Measurements from ENCODE around the gene LMTK3.

LMTK3 gene

GRCh38 chr19:48480183-48480557 is 31.5 kb downstream of the LMTK3 start:
- ATAC-seq = no peak
- TF ChIP-seq PPARA (CRISPR knock-in tag; IDR thresholded peaks at IDR 0.05; ENCODE audit: borderline replicate concordance) = no peak
- TF ChIP-seq ISL1 (CRISPR knock-in tag; IDR thresholded peaks at IDR 0.05) = no peak
- no peak for TF ChIP-seq ZNF8 (CRISPR knock-in tag; IDR thresholded peaks at IDR 0.05)
- TF ChIP-seq TOX (CRISPR knock-in tag; IDR thresholded peaks at IDR 0.05; ENCODE audit: borderline replicate concordance) = no peak
- TF ChIP-seq ZNF565 (CRISPR knock-in tag; conservative IDR thresholded peaks at IDR 0.05; ENCODE audit: low read depth) = no peak
- no peak for TF ChIP-seq GLIS3 (CRISPR knock-in tag; IDR thresholded peaks at IDR 0.05)
- TF ChIP-seq CSDC2 (CRISPR knock-in tag; IDR thresholded peaks at IDR 0.05) = no peak

DNA sequence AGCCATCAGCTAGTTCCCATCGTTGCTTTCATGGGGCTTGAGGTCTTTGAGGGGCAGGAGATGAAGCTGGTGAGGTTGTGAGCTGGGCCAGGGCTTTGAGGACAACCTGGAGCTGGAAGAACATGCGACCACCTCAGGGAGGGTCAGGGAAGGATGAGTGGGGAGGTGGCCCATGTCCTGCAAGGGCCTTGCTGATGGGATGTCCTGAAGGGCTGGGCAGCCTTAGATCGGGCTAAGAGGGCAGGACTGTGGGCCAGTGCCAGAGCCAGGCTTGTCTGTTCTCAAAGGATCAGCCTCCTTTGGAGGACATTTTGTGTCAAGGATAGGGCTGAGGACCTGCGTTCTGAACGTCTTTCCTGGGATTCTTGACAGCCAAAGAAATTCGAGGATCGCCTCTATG is 31.9 kb downstream of the LMTK3 start:
- no peak for ATAC-seq
- TF ChIP-seq TSHZ2 (CRISPR knock-in tag; IDR thresholded peaks at IDR 0.05) (no peak), ZFP30 (CRISPR knock-in tag; IDR thresholded peaks at IDR 0.05) (no peak), TCF4 (CRISPR knock-in tag; IDR thresholded peaks at IDR 0.05; ENCODE audit: borderline replicate concordance) (no peak), ZNF565 (CRISPR knock-in tag; conservative IDR thresholded peaks at IDR 0.05; ENCODE audit: low read depth) (no peak), ZNF70 (CRISPR knock-in tag; IDR thresholded peaks at IDR 0.05) (no peak), GLIS3 (CRISPR knock-in tag; IDR thresholded peaks at IDR 0.05) (no peak), RARB (CRISPR knock-in tag; IDR thresholded peaks at IDR 0.05) (no peak), ARNTL (CRISPR knock-in tag; IDR thresholded peaks at IDR 0.05; ENCODE audit: borderline replicate concordance, low read depth) (no peak), ZFP3 (CRISPR knock-in tag; IDR thresholded peaks at IDR 0.05) (no peak)
- TF ChIP-seq, protein P1, sequence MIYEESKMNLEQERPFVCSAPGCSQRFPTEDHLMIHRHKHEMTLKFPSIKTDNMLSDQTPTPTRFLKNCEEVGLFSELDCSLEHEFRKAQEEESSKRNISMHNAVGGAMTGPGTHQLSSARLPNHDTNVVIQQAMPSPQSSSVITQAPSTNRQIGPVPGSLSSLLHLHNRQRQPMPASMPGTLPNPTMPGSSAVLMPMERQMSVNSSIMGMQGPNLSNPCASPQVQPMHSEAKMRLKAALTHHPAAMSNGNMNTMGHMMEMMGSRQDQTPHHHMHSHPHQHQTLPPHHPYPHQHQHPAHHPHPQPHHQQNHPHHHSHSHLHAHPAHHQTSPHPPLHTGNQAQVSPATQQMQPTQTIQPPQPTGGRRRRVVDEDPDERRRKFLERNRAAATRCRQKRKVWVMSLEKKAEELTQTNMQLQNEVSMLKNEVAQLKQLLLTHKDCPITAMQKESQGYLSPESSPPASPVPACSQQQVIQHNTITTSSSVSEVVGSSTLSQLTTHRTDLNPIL (CRISPR knock-in tag; IDR thresholded peaks at IDR 0.05; ENCODE audit: low read depth) = no peak
- TF ChIP-seq, protein P2, sequence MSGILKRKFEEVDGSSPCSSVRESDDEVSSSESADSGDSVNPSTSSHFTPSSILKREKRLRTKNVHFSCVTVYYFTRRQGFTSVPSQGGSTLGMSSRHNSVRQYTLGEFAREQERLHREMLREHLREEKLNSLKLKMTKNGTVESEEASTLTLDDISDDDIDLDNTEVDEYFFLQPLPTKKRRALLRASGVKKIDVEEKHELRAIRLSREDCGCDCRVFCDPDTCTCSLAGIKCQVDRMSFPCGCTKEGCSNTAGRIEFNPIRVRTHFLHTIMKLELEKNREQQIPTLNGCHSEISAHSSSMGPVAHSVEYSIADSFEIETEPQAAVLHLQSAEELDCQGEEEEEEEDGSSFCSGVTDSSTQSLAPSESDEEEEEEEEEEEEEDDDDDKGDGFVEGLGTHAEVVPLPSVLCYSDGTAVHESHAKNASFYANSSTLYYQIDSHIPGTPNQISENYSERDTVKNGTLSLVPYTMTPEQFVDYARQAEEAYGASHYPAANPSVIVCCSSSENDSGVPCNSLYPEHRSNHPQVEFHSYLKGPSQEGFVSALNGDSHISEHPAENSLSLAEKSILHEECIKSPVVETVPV (CRISPR knock-in tag; IDR thresholded peaks at IDR 0.05) = no peak

DNA sequence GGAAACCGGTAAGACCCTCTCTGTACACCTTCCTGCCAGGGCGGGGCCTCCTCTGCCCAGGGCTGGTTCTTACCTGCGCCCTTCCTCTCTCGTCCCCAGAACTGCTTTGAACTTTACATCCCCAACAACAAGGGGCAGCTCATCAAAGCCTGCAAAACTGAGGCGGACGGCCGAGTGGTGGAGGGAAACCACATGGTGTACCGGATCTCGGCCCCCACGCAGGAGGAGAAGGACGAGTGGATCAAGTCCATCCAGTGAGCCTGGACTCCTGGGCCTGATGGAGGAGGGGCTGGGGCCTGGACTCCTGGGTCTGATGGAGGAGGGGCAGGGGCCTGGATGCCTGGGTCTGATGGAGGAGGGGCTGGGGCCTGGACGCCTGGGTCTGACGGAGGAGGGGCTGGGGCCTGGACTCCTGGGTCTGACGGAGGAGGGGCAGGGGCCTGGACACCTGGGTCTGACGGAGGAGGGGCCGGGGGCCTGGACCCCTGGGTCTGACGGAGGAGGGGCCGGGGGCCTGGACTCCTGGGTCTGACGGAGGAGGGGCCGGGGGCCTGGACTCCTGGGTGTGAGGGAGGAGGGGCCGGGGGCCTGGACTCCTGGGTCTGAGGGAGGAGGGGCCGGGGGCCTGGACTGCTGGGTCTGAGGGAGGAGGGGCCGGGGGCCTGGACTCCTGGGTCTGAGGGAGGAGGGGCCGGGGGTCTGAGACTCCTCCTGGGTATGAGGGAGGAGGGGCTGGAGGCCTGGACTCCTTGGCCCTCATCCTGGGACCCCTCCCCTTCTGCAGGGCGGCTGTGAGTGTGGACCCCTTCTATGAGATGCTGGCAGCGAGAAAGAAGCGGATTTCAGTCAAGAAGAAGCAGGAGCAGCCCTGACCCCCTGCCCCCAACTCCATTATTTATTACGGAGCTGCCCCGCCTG is 33.0 kb downstream of the LMTK3 start:
- TF ChIP-seq ZFP3 (CRISPR knock-in tag; IDR thresholded peaks at IDR 0.05) (no peak), BACH2 (CRISPR knock-in tag; IDR thresholded peaks at IDR 0.05; ENCODE audit: borderline replicate concordance) (no peak), PPARA (CRISPR knock-in tag; IDR thresholded peaks at IDR 0.05; ENCODE audit: borderline replicate concordance) (no peak), ARNTL (CRISPR knock-in tag; IDR thresholded peaks at IDR 0.05; ENCODE audit: borderline replicate concordance, low read depth) (no peak), TOX (CRISPR knock-in tag; IDR thresholded peaks at IDR 0.05; ENCODE audit: borderline replicate concordance) (no peak), ZNF70 (CRISPR knock-in tag; IDR thresholded peaks at IDR 0.05) (no peak), SNAI2 (CRISPR knock-in tag; IDR thresholded peaks at IDR 0.05) (no peak), TCF4 (CRISPR knock-in tag; IDR thresholded peaks at IDR 0.05; ENCODE audit: borderline replicate concordance) (no peak), GLIS3 (CRISPR knock-in tag; IDR thresholded peaks at IDR 0.05) (no peak), ZNF8 (CRISPR knock-in tag; IDR thresholded peaks at IDR 0.05) (no peak), CSDC2 (CRISPR knock-in tag; IDR thresholded peaks at IDR 0.05) (no peak), RARB (CRISPR knock-in tag; IDR thresholded peaks at IDR 0.05) (no peak), TSHZ2 (CRISPR knock-in tag; IDR thresholded peaks at IDR 0.05) (no peak), OSR1 (CRISPR knock-in tag; IDR thresholded peaks at IDR 0.05) (no peak)
- TF ChIP-seq, protein P2 (CRISPR knock-in tag; IDR thresholded peaks at IDR 0.05) = no peak
- TF ChIP-seq, protein P1 (CRISPR knock-in tag; IDR thresholded peaks at IDR 0.05; ENCODE audit: low read depth) = no peak
- TF ChIP-seq, protein P3, sequence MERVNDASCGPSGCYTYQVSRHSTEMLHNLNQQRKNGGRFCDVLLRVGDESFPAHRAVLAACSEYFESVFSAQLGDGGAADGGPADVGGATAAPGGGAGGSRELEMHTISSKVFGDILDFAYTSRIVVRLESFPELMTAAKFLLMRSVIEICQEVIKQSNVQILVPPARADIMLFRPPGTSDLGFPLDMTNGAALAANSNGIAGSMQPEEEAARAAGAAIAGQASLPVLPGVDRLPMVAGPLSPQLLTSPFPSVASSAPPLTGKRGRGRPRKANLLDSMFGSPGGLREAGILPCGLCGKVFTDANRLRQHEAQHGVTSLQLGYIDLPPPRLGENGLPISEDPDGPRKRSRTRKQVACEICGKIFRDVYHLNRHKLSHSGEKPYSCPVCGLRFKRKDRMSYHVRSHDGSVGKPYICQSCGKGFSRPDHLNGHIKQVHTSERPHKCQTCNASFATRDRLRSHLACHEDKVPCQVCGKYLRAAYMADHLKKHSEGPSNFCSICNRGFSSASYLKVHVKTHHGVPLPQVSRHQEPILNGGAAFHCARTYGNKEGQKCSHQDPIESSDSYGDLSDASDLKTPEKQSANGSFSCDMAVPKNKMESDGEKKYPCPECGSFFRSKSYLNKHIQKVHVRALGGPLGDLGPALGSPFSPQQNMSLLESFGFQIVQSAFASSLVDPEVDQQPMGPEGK (CRISPR knock-in tag; IDR thresholded peaks at IDR 0.05; ENCODE audit: borderline replicate concordance) = no peak
- ATAC-seq = no peak

Data from SK-N-SH treated with all-trans-retinoic acid at 6 μM for 48 hours (cell line).